ENCODE results near the gene KDM4B. TPM values are rescaled to one million over a fixed set of nuclear protein-coding genes. Genes with fewer than 3 reads are reported as not detected.
A peak's percentile ranks its signal among the peaks of the same experiment; 100 is the strongest.

KDM4B gene
- total RNA-seq, 2 experiments from 2014 or later, result 46.3 to 46.6 TPM

- intact Hi-C loops (cut with micrococcal nuclease), result no loop called here
- POLR2A ChIA-PET, result interaction anchor here (0.9 to 1.2 kb wide), 2 partner anchors 11 to 45 kb away, joined by 3 to 6 read pairs; no protein-coding TSS in a partner anchor
- Mint-ChIP-seq H3K9me3 (peaks cover 3% of the 10 kb centered on the region), H3K27ac (no peak overlapping the region), H3K36me3 (ENCODE audit: low read depth) (peaks cover 45% of the 10 kb centered on the region), H3K4me1 (ENCODE audit: low read depth) (peaks cover 39% of the 10 kb centered on the region), H3K27me3 (no peaks in the 10 kb centered on the region), H3K4me3 (no peak overlapping the region)
- ATAC-seq (no peak), DNase-seq (no peak)
- TF ChIP-seq, protein P1, sequence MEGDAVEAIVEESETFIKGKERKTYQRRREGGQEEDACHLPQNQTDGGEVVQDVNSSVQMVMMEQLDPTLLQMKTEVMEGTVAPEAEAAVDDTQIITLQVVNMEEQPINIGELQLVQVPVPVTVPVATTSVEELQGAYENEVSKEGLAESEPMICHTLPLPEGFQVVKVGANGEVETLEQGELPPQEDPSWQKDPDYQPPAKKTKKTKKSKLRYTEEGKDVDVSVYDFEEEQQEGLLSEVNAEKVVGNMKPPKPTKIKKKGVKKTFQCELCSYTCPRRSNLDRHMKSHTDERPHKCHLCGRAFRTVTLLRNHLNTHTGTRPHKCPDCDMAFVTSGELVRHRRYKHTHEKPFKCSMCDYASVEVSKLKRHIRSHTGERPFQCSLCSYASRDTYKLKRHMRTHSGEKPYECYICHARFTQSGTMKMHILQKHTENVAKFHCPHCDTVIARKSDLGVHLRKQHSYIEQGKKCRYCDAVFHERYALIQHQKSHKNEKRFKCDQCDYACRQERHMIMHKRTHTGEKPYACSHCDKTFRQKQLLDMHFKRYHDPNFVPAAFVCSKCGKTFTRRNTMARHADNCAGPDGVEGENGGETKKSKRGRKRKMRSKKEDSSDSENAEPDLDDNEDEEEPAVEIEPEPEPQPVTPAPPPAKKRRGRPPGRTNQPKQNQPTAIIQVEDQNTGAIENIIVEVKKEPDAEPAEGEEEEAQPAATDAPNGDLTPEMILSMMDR (IDR thresholded peaks at IDR 0.05), result no peak
- CTCF ChIA-PET, result no interaction called here
Observed at GRCh38 chr19:5141850-5142724, 173.2 kb downstream of the KDM4B start.

DNA sequence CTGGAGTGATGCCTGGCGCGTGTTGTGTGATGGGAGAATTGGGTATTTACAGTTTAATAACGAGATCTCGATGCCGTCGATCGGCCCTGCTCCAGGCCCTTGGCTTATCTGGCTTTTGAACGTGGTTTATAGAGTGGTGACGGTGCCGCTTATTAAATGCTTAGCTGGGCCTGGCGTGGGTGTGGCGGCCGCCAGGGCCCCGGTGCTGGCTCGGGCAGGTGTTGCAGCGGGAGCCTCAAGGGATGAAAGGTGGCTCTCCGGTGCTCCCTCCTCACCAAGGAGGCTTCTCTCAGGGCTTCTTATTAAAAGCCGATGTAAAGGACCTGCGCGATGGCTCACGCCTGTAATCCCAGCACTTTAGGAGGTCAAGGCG is 173.8 kb downstream of the KDM4B start:
- DNase-seq, result no peak
- Mint-ChIP-seq H3K27me3 (no peaks in the 10 kb centered on the region), H3K9me3 (peaks cover 3% of the 10 kb centered on the region), H3K27ac (peak overlapping the region; percentile 15), H3K36me3 (ENCODE audit: low read depth) (peaks cover 46% of the 10 kb centered on the region), H3K4me3 (no peak overlapping the region), H3K4me1 (ENCODE audit: low read depth) (peaks cover 39% of the 10 kb centered on the region)
- no peak for ATAC-seq
- CTCF ChIA-PET, result no interaction called here
- POLR2A ChIA-PET, result no interaction called here
- intact Hi-C loops (cut with micrococcal nuclease), result no loop called here
- TF ChIP-seq, protein P1 (IDR thresholded peaks at IDR 0.05), result no peak

GRCh38 chr19:5143471-5144411 is 174.8 kb downstream of the KDM4B start:
- Mint-ChIP-seq H3K4me1 (ENCODE audit: low read depth) (peaks cover 29% of the 10 kb centered on the region), H3K9me3 (peaks cover 3% of the 10 kb centered on the region), H3K27me3 (no peaks in the 10 kb centered on the region), H3K36me3 (ENCODE audit: low read depth) (peaks cover 38% of the 10 kb centered on the region), H3K4me3 (no peak overlapping the region), H3K27ac (peak overlapping the region; percentile 79)
- intact Hi-C loops (cut with micrococcal nuclease), result no loop called here
- TF ChIP-seq, protein P1 (IDR thresholded peaks at IDR 0.05), result no peak
- ATAC-seq (peak; percentile 48), DNase-seq (peak; percentile 57)
- CTCF ChIA-PET, result interaction anchor here (1.4 kb wide), 1 partner anchor 11 kb away, joined by 5 read pairs; no protein-coding TSS in a partner anchor
- POLR2A ChIA-PET, result no interaction called here

GRCh38 chr19:5144545-5145179 is 175.7 kb downstream of the KDM4B start:
- CTCF ChIA-PET, result interaction anchor here (0.6 to 1.4 kb wide), 4 partner anchors 10 to 341 kb away, joined by 3 to 5 read pairs (median 4); no protein-coding TSS in a partner anchor
- Mint-ChIP-seq H3K9me3 (no peaks in the 10 kb centered on the region), H3K27me3 (no peaks in the 10 kb centered on the region), H3K36me3 (ENCODE audit: low read depth) (peaks cover 29% of the 10 kb centered on the region), H3K4me1 (ENCODE audit: low read depth) (peaks cover 20% of the 10 kb centered on the region), H3K4me3 (no peak overlapping the region), H3K27ac (no peak overlapping the region)
- no peak for ATAC-seq
- intact Hi-C loops (cut with micrococcal nuclease), result no loop called here
- DNase-seq, result peak; percentile 1
- TF ChIP-seq, protein P1 (IDR thresholded peaks at IDR 0.05), result no peak
- POLR2A ChIA-PET, result interaction anchor here (0.7 to 1.0 kb wide), 2 partner anchors 29 to 40 kb away, joined by 3 read pairs; no protein-coding TSS in a partner anchor
